ENCODE results near the gene ANAPC15. TPM values are rescaled to one million over a fixed set of nuclear protein-coding genes. Genes with fewer than 3 reads are reported as not detected.

The ANAPC15 gene
- total RNA-seq, 6 donors from 2014 or later, result 12.8 to 39.1 (median 29.5) TPM

- Histone ChIP-seq H3K9me3 (no peaks in the 10 kb centered on the region), H3K36me3 (peaks cover 0 to 7% (median 2%) of the 10 kb centered on the region in 4 donors), H3K27me3 (no peaks in the 10 kb centered on the region), H3K27ac (no peak overlapping the region), H3K4me3 (no peak overlapping the region), H3K4me1 (peaks cover 10 to 13% (median 12%) of the 10 kb centered on the region in 4 donors)
- TF ChIP-seq POLR2A (IDR thresholded peaks at IDR 0.05) (no peak), EP300 (IDR thresholded peaks at IDR 0.05) (no peak), CTCF (IDR thresholded peaks at IDR 0.05) (no peak), POLR2AphosphoS5 (IDR thresholded peaks at IDR 0.05) (no peak)
- no peak for ATAC-seq (ENCODE audit: low FRiP score in 2 of 2)
- 100% methylated on average over 1 of the region's 1 CpG for WGBS, 2 donors
- no peak for DNase-seq
Measured at GRCh38 chr11:72114570-72114969, 2.1 kb upstream of the ANAPC15 start.

DNA sequence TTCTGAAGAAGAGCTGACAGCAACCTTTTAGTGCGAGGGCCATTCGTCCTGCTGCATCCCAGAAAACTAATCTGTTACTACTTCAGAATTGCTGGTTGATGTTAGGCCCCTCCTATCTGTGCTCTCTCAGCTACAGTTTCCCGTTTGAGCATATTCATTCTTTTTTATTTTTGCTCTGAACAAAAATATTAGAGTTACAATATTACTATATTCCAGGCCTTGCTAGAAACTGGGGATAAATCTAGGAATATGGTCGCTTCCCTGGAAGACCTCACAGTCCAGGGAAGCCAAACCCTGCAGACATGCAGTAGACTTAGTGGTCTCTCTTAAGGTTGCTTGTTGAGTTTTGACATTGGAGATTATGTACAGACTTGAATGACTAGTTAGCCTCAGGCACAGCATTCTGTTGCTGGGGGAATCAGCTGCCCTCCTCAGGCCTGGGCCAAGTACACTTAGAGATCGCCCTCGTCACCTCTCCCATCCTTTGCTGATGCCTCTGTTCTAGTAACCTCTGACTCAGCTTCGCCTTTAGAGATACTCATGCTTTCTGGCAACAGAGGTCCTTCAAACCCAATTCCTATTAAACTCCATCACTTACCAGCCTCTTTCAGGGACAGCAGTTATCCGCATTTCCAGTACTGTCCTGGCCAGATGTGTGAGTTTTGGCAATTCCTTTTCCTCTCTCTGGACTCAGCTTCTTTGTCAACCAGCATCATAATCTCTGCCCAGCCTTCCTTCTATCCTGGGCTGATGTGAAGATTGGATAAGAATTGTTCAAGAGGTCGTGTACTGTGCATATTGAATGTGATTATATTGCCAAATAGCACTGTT, 698 bp upstream of the ANAPC15 start:
- DNase-seq, result no peak
- no peaks in the 10 kb centered on the region for H3K27me3 ChIP-seq
- peak overlapping the region in 3 of 4 donors; percentile 60 to 70 (median 64) for H3K4me3 ChIP-seq
- peak overlapping the region; percentile 96 to 98 (median 98) for H3K27ac ChIP-seq
- 64% methylated on average over 9 of the region's 9 CpGs for WGBS, 2 donors
- H3K4me1 ChIP-seq, result peaks cover 10 to 13% (median 12%) of the 10 kb centered on the region in 4 donors
- TF ChIP-seq CTCF (IDR thresholded peaks at IDR 0.05), result no peak
- TF ChIP-seq EP300 (IDR thresholded peaks at IDR 0.05), result no peak
- TF ChIP-seq POLR2A (IDR thresholded peaks at IDR 0.05), result no peak
- no peak for TF ChIP-seq POLR2AphosphoS5 (IDR thresholded peaks at IDR 0.05)
- H3K9me3 ChIP-seq, result no peaks in the 10 kb centered on the region
- ATAC-seq (ENCODE audit: low FRiP score in 2 of 2), result no peak
- peaks cover 0 to 13% (median 5%) of the 10 kb centered on the region in 4 donors for H3K36me3 ChIP-seq

DNA sequence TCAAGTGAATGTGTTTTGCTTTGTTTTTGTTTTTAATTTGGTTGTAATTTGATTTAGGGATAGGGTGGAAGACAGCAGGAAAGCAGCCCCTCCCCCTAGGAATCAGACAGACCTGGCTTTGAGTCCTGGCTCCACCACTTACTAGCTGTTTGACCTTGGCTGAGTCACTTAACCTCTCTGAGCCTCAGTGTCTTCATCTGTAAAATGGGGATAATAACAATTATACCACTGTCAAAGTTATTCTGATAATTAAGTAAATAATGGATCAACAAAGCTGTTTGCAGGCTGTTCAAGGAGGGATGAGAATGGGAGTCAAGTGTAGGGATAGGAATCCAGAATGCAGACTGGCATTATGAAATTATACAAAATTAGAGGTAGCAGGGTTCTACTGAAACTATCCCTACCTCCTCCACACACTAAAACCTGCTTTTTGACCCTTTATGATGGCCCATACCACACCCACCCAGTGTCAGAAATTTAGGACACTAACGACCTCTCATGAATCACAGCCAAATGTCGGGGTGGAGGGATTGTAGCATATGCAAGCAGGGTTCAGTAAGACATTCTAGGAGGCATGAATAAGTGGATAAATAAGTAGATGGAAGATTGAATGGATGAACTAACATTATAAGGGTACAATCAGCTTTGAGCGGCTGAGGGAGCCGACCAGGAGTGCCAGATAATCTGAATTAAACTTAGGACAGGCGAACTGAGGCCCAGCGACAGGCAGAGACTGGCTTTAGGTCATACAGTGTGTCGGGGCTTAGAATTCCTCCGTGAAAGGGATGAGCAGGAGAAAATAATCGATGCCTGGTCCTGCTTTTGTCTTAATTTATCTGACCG, 974 bp downstream of the ANAPC15 start:
- WGBS, 2 donors, result 4 to 5% methylated on average over 10 of the region's 10 CpGs
- Histone ChIP-seq H3K36me3 (peaks cover 0 to 16% (median 6%) of the 10 kb centered on the region in 4 donors), H3K9me3 (no peaks in the 10 kb centered on the region), H3K27ac (peak overlapping the region; percentile 96 to 98 (median 98)), H3K4me3 (peak overlapping the region; percentile 1 to 70 (median 62)), H3K4me1 (peaks cover 10 to 13% (median 12%) of the 10 kb centered on the region in 4 donors), H3K27me3 (no peaks in the 10 kb centered on the region)
- ATAC-seq (ENCODE audit: low FRiP score in 2 of 2) (no peak), DNase-seq (no peak)
- TF ChIP-seq POLR2A (IDR thresholded peaks at IDR 0.05) (no peak), EP300 (IDR thresholded peaks at IDR 0.05) (no peak), POLR2AphosphoS5 (IDR thresholded peaks at IDR 0.05) (no peak), CTCF (IDR thresholded peaks at IDR 0.05) (no peak)

DNA sequence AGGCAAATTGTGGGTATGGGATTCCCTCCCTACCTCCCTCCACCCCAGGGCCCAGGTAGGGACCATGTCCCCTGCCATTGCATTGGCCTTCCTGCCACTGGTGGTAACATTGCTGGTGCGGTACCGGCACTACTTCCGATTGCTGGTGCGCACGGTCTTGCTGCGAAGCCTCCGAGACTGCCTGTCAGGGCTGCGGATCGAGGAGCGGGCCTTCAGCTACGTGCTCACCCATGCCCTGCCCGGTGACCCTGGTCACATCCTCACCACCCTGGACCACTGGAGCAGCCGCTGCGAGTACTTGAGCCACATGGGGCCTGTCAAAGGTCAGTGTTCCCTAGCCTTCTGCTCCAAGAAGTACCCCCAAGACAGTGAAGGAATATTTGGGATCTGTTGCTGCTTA, 6.6 kb downstream of the ANAPC15 start, which contains the start of gene TOMT:
TSS of gene TOMT (plus strand) at position 37 of the 400 bp plus-strand sequence. CDS start at position 65, 28 bp downstream.
- TF ChIP-seq CTCF (IDR thresholded peaks at IDR 0.05) (no peak), POLR2A (IDR thresholded peaks at IDR 0.05) (no peak), EP300 (IDR thresholded peaks at IDR 0.05) (no peak), POLR2AphosphoS5 (IDR thresholded peaks at IDR 0.05) (no peak)
- Histone ChIP-seq H3K36me3 (peaks cover 0 to 16% (median 6%) of the 10 kb centered on the region in 4 donors), H3K9me3 (no peaks in the 10 kb centered on the region), H3K27me3 (no peaks in the 10 kb centered on the region), H3K4me3 (no peak within 1 kb of the TSS), H3K27ac (no peak within 1 kb of the TSS), H3K4me1 (peaks cover 20 to 24% (median 24%) of the 10 kb centered on the region in 4 donors)
- ATAC-seq (ENCODE audit: low FRiP score in 2 of 2) (no peak), DNase-seq (peak in 1 of 2 donors; percentile 51)
- 93 to 96% methylated on average over 14 of the region's 14 CpGs for WGBS, 2 donors

Data from upper lobe of left lung (tissue), 6 donors.